ENCODE measurements around the gene NDUFB8. TPM values are rescaled to one million over a fixed set of nuclear protein-coding genes. Genes with fewer than 3 reads are reported as not detected.

The NDUFB8 gene
- total RNA-seq, 1 experiment from 2014 or later: 289 TPM

DNA sequence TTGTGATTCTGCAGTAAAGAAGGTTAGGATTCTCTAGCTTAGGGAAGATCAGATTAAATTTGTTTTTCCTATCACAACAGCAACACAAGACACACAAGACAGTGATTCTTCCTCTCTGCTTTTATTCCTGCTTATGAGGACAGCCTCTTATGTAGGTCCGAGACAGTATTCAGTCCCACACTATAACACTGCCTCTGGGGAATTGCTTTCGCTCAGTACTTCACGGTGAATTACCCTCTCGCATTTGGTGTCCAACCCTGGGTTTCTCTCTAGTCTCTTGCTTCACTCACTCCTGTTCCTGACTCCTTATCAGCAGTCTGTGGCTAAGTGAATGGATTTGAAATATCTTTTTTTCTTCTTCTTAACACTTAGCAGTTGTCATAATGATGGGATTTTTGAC, 7.8 kb upstream of the NDUFB8 start:
- DNase-seq (ENCODE audit: low spot score): no peak

DNA sequence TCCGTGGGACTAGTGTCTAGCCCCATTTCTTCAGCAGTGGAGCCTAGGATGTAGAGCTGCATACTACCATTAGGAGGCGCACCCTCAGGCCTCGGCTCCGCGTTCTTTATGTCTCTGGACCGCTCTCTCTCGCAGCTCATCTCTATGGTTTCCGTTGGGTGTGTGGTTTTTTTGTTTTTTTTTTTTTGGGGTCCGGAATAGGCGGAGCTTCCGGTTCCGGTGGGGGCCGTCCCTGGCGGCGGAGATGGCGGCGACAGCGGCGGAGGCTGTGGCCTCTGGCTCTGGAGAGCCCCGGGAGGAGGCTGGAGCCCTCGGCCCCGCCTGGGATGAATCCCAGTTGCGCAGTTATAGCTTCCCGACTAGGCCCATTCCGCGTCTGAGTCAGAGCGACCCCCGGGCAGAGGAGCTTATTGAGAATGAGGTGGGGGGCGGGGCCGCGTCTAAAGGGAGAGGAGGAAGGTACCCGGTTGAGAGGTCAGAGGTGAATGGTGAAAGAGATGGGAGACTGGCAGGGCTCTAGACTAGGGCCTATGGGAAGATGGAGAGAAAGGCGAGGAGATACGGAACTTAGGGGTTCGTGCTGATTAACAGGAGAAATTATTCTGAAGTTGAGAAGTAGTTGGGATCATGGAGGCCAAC, 6.2 kb upstream of the NDUFB8 start, which contains the start of gene HIF1AN:
Gene HIF1AN, plus strand, starts transcription at position 229 of the 639 bp plus-strand sequence. Its CDS starts 16 bp downstream, at position 245.
- DNase-seq (ENCODE audit: low spot score): peak; percentile 96

DNA sequence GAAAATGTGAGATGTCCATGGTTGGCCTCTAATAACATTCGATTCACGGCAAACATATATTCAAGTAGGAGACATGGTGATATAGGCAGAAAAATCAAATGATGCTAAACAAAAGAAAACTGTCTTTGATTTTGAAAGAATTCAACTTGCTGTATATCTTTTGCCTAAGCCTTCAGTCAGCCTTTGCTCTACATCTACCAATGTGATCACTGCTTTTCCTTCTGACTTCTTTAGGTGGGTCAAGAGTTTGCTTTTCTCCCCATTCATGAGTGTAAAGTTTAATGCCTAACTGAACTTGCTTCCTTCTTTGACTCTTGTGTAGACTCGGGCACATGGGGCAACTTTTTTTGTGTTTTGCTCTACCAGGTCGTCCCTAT, 5.7 kb upstream of the NDUFB8 start:
- no peak for DNase-seq (ENCODE audit: low spot score)

DNA sequence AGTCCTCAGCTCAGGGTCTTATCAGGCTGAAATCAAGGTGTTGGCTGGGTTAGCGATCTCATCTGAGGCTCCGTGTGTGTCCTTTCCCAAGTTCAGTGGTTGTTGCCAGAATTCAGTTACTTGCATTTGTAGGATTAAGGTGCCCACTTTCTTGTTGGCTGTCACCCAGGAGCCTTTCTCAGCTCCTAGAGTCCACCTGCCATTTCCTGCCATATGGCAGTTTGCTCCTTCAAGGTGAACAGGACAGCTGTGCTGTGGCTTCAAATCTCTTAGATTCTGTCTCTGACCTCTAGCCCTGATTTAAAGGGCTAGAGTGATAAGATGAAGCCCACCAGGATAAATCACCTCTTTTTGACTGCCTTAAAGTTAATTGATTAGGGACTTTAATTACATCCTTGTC, 5.1 kb upstream of the NDUFB8 start:
- DNase-seq (ENCODE audit: low spot score): no peak

DNA sequence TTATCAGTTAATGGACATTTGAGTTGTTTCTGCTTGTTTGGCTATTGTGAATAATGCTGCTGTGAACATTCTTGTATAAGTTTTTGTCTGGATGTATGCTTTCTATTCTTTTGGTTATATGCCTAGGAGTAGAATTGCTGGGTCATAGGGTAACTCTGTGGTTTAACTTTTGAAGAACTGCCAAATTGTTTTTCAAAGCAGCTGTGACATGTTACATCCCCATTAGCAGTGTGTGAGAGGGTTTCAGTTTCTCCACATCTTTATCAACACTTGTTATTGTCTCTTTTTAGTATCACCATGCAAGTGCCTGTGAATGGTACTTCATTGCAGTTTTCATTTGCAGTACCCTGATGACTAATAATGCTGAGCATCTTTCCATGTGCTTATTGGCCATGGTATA, 2.1 kb upstream of the NDUFB8 start:
- no peak for DNase-seq (ENCODE audit: low spot score)

DNA sequence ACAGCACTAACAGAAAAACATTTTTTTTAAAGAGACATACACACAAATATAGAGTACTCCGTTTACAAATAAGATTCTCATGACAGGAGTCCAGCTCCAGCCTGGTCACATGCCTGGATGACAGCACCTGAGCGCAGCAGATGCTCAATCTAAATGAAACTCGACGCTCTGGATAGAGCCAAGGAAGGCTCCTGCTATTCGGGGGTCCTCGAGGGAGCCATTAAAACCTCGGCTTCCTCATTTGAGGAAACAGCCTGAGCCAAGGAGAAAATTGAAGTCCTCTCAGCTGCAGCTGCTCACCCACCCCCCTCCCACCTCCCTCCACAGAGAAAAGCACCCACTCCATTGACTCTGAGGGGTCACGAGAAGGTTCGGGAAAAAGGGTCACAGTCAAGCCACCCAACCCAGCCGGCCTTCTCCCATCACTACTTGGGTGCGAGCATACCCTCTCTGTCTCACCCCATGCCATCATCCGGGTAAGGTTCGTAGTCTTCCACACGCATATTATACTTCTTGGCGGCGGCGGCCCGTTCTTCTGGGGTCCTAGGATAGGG, 673 bp downstream of the NDUFB8 start:
- no peak for DNase-seq (ENCODE audit: low spot score)

DNA sequence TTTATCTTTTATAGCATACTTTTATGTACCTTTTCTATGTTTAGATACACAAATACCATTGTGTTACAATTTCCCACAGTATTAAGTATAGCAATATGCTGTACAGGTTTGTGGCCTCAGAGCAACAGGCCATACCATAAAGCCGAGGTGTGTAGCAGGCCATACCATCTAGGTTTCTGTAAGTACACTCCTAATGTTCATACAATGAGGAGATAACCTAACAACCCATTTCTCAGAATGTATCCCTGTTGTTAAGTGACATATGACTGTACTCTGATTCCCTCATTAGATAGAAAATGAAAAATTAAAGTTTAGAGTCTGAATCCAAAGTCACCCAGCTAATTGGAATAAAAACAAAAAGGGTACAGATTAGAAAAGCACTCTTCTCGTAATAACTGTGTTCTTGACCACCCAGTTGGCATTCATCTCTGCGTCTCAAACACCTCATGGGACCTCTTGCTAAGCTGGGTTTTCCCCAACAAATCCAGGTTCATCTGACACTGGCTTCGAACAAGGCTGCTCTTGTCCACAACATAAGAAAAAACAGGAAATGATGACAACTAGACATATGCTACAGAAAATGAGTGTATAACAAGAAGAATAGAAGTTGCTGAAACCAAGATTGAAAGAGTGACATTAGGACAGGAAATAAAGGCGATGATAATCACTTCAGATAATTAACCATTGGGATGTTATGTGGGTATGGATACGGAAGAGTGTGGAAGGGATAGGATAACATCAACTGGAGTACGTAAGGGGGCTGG, 1.4 kb downstream of the NDUFB8 start:
- DNase-seq (ENCODE audit: low spot score): no peak

DNA sequence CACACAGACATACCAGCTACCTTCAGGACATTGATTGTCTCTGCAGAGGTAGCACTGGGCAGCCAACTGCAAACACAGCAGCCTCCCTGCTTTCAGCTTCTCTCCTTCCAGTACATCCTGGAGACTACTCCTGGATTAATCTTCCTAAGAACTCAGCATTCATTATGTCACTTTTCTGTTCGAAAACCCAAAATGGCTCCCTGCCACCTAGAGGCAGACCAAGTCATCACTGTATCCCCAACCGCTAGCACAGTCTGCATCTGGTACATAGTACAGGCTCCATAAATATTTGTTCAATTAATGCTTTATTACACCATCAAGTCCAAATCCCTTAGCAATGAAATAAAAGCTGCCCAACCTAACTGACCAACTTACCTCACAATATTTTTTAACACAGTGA, 5.0 kb downstream of the NDUFB8 start:
- no peak for DNase-seq (ENCODE audit: low spot score)

DNA sequence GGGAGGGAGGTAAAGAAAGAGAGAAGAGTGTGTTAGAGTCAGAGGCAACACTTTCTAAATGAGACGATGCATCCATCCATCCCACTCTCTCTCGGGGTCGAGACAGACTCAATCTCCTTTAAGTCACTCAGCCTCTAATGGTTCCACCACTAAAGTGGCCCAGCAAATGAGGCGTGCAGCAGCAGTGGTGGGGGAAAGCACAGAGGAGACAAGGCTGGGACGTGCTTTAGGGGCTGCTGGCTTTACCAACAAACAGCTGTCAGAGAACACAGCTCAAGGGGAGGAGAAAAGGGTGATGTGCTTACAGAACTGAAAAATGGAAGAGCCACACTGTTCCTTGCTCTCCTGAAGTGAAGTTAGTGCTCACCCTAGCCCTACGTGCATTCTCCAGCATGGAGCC, 5.5 kb downstream of the NDUFB8 start:
- no peak for DNase-seq (ENCODE audit: low spot score)

DNA sequence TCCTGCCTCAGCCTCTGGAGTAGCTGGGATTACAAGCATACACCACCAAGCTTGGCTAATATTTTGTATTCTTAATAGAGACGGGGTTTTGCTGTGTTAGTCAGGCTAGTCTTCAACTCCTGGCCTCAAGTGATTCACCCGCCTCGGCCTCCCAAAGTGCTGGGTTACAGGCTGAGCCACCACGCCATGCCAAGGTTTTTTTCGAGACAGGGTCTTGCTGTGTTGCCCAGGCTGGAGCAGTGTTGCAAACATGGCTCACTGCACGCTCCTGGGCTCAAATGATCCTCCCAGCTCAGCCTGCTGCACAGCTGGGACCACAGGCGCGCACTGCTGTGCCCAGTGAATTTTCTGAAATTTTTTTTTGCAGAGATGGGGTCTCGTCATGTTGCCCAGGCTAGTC, 6.7 kb downstream of the NDUFB8 start:
- no peak for DNase-seq (ENCODE audit: low spot score)

DNA sequence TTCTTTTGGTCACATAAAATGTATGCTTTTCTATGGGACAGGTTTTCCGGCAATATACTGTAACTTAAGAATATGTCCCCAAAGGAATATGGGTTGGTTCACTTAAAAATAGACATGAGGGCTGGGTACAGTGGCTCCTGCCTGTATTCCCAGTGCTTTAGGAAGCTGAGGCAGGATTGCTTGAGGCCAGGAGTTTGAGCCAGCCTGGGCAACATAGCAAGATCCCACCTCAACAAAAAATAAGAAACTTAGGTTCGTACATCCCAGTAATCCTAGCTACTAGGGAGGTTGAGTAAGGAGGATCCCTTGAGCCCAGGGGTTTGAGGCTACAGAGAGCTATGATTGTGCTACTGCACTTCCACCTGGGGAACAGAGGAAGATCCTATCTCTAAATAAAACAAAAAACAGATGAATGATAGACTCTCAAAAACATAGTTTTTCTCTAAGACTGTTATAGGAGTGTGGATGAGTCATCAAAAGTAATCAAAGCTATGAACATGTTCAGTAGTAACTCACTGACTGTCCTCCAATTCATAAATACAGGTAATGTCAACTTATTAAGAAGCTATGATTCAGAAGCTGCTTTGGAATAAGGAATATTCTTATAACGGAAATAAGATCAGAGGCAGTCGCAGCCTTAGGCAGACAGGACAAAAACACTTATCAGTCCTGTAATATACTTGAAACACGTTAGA, 7.4 kb downstream of the NDUFB8 start:
- no peak for DNase-seq (ENCODE audit: low spot score)

DNA sequence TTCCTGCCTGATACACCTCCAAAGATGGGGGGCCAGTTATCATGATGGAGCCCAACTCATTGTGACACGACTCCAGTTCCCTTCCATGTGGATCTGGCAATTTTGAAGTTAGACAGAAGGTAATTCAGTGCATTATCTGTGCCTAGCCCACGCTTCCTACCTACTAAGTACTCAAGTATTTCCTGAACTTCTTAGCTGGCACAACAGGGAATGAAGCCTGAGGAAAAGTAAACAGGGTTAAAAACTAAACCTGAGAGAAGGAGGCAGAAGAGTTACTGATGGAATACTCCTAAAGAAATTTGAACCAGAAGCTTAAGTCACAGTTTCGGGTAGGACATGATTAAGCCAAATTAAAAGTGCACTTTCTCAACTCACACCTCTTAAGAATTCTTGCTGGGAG, 8.9 kb downstream of the NDUFB8 start:
- DNase-seq (ENCODE audit: low spot score): no peak

DNA sequence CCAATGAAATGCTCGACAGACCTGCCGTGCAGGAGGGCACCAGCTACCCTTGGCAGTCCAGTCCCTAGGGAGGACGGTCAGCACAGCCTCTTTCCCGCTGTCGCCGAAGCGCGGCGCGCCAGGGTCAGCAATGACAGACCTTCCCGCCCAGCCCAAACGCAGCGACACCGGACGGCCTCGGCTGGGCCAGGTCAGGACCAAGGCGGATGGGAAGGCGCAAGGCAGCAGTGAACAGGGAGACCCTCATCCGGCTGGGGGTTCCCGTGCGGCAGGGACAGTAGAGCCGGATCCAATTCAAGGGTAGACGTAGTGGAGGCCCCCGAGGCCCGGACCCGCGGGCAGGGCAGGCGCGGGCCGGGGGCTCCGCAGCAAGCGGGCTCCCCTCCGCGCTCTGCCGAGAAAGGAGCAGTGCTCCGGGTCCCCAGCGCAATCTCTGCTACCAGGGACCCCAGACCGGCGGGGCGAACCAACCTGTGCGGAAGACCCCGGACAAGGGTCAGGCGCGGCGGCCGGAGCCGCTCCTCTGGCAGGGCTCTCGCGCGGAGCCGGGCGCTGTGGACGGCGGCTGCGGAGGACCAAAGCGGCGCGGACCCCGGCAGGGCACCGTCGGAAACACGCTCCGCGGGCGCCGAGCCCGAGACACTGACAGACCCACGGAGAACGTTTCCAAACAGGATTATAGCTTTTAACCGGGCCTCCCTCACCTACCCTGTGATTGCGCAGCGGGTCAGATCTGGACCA, 10.2 kb downstream of the NDUFB8 start, which contains the start of gene SEC31B:
Gene SEC31B, minus strand, starts transcription at position 551 of the 741 bp plus-strand sequence. CDS start 2,909 bp downstream, outside the sequence.
- no peak for DNase-seq (ENCODE audit: low spot score)

DNA sequence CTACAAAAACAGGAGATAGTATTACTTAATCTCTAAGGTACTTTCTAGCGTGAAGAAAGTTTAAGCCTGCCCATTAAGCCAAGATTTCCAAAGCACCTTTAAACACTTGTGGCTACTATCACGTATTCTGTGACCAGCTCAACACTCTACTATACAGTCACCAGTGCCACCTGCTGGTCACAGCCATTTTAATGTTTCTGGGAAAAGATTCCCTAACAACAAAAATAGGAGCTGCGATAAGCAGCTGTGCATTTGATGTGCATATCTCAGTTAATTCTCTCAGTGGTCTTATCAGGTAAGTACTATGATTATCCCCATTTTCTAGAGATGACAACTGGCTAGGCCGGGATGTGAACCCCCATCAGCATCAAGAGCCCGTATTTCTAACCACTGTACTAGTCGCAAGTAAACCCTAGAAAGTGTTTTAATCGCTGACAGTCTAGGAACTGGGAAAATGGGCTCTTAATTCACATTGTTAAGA, 10.9 kb downstream of the NDUFB8 start:
- DNase-seq (ENCODE audit: low spot score): peak; percentile 86

DNA sequence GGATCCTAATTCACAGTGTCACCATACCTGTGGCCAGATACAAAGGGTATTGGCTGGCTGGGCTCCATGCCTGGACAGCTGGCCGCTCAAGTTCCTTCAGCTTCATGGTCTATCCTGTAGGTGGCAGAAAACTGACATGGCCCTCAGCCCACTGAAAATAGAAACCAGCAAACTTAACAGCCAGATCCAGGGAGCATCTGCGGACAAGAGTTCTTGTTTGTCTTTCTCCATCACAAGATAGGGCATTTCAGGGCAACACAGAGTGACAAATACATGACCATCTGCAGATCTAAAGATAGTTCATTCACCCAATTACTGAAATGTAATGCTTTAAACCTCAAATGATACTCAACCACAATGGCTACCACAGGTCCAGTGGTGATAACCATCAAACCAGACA, 12.8 kb downstream of the NDUFB8 start:
- DNase-seq (ENCODE audit: low spot score): peak; percentile 31

DNA sequence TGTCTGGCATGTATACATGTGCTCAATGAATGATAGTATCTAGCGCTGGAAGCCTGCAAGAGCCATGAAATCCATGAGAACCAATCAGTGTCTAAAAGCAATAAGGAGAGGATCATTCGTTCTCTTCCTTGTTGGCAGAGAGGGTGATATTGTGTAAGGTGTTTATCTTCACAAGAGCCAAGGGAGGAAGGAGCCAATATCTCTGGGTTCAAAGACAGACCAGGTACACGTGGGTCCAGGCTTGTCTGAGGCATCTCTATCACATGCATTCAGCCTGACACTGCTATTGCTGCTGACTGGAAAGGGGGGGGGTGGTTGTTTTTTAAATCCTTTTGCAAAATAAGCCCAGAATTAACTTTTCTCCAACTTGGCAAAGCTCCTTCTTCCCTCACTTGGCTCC, 14.1 kb downstream of the NDUFB8 start:
- DNase-seq (ENCODE audit: low spot score): no peak

DNA sequence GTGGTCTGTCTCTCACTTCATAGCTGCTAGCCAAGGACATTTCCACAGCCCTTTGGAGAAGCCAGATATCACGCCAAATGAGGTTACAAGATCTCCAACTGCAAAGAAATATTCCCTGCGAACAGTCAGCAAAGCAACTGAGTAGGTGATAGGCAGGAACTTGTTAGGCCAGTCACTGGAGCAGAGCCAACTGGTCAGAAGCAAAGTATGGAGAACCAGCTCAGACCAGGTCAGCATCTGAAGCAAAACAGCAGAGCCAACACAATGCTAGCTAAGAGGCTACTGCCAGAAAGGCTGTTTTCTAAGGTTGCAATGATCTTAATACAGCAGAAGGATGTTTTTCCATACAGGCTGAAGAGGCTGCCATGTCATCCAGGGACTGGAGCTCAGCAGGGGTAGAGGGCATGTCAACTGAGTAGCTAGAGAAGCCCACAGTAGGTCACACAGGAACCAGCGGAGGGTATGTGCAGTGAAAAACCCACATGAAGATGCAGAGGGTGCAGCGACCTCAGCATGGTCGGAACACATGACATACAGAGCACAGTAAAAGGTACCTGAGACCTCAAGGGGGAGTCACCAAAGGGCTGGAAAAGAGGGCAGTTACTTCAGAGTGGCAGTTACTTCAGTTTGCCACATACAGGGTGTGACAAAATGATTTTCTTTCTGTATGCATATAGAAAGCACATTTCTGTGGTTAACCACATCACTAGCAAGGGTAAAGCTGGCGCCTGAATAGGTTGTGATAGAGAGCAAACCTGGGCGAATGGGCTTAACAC, 18.9 kb downstream of the NDUFB8 start:
- DNase-seq (ENCODE audit: low spot score): peak; percentile 43

DNA sequence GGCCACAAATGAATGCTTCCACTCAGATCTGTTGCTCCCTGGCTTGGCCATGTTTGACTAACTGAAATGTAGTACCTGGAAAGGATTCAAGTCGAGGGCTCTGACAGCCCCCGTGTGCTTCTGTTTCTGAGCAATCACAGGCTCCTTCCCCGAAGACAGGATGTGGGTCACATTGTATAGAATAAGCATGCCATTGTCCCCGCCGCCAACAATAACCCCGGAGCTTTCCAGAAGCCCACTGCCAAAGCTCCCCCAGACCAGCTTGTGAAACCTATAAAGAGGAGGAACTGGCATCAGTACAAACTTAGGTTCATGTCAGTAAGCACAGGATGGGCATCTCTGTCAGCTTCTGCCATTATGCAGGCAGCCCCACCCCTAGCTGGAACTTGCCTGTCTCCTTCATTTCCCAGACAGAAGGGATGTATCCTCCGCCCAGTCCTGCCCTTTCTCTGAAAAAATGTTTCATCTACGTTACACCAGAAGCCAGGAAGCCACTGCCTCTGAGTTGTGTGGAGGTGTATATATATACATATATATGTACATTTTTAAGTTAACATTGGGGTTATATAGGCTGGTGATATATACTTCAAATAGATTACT, 20.3 kb downstream of the NDUFB8 start:
- DNase-seq (ENCODE audit: low spot score): no peak

DNA sequence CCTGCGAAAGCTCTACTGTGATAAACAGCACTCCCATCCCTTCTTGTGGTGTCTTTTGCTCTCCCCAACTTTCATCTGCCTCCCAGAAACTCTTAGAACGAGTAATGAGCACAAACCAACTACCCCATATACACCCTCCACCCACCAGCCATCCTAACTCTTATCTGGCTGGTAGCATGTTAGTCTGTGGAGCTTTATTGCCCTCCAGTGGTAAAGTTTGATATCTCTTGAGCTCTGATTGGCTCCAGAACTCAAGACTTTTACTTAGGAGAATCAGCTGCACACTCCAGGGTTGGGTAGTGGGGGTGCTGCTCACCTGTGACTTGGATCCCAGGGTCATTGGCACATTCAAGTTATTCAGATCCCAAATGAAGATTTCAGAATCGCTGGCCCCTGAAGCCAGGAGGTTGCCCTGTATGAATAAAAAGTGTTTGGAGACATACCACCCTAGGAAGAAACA, 20.9 kb downstream of the NDUFB8 start:
- DNase-seq (ENCODE audit: low spot score): peak; percentile 75

DNA sequence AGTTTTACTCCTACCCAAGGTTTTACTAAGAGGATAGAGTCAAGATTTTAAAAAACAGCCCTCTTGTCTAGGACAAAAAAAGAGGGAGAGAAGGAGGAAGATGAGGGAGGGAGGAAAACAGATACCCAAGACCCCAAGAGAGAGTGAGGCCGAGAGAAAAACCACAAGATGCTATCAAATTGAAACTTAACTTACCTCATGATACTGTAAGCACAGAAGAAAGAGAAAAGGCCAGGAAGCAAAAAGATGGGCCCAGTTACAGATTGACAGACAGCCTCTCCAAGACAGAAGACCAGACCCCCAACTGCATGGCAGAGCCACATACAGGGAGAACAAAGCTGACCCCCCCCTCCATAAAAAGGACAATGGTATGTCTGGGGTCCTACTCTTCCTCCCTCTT, 21.4 kb downstream of the NDUFB8 start:
- no peak for DNase-seq (ENCODE audit: low spot score)
